Body of pancreas (tissue), 4 donors: ENCODE data around the gene MST1R. TPM values are rescaled to one million over a fixed set of nuclear protein-coding genes. Genes with fewer than 3 reads are reported as not detected.

ENCODE experiments used
- ATAC-seq: fragments of 150-250 bp; one replicate; pipeline ENCODE4 v1.9.1; 2016
- DNase-seq, 4 donors: peaks; one replicate each; pipeline ENCODE4 v3.0.0-alpha.2; 2019
- H3K27ac ChIP-seq, 4 donors: fragments of 200-600 bp; sonication (generic); 1 replicate in 3 of 4; 2 replicates in 1 of 4; pipeline versions ENCODE4 v1.5.1 to v1.6.1; 2016 to 2019; ENCODE audit warnings: mild to moderate bottlenecking in 1 of 4, mixed read lengths in 1 of 4, moderate library complexity in 1 of 4
- H3K27me3 ChIP-seq, 2 donors: fragments of 200-600 bp; sonication (generic); one replicate each; pipeline ENCODE4 v1.6.0; 2016; ENCODE audit warnings: mild to moderate bottlenecking in 1 of 2
- H3K36me3 ChIP-seq, 2 donors: fragments of 200-600 bp; sonication (generic); replicated peaks in 1 of 2; 2 replicates each; pipeline ENCODE4 v1.5.1; 2016; ENCODE audit warnings: low read depth in 2 of 2; ENCODE audit not compliant: insufficient read depth in 1 of 2
- H3K4me1 ChIP-seq: fragments of 200-600 bp; sonication (generic); one replicate; pipeline ENCODE4 v1.6.0; 2016
- H3K4me3 ChIP-seq, 2 donors: fragments of 200-600 bp; sonication (generic); 1 replicate in 1 of 2; 2 replicates in 1 of 2; pipeline ENCODE4 v1.5.1; 2016 to 2019
- H3K9me3 ChIP-seq, 3 donors: fragments of 200-600 bp; sonication (generic); 1 replicate in 2 of 3; 2 replicates in 1 of 3; pipeline ENCODE4 v1.5.1; 2016
- CTCF ChIP-seq, 7 experiments: fragments of 450-650 bp in 4 of 7; fragments of 200-600 bp in 3 of 7; sonication (generic) in 3 of 7; IDR thresholded peaks; one replicate each; pipeline ENCODE4 v1.5.1; 2016 to 2019; ENCODE audit warnings: antibody characterized with exemption in 7 of 7
- POLR2A ChIP-seq, 3 donors: fragments of 450-650 bp; IDR thresholded peaks; one replicate each; pipeline ENCODE4 v1.6.1; 2016; ENCODE audit warnings: antibody characterized with exemption in 3 of 3, mild to moderate bottlenecking in 2 of 3
- WGBS, 2 donors: methylation state at CpG; one replicate each; pipeline ENCODE4 v1.1.5; 2017; 5-methylcytosine and 5-hydroxymethylcytosine counted together
- intact Hi-C: fragments of 100-400 bp; cut with DNase I; formaldehyde crosslinking; loops from one replicate; pipeline ENCODE4 v1.15.1; 2023
- total RNA-seq, 2 donors: library from RNA; depleted of rRNA; stranded (reverse); fragments of >200 nt; gene quantifications; one replicate each; pipeline ENCODE4 v1.1.0, GENCODE V29; 2016

Gene MST1R
- 10 to 100 TPM; 10.4 to 12.2 TPM for total RNA-seq

DNA sequence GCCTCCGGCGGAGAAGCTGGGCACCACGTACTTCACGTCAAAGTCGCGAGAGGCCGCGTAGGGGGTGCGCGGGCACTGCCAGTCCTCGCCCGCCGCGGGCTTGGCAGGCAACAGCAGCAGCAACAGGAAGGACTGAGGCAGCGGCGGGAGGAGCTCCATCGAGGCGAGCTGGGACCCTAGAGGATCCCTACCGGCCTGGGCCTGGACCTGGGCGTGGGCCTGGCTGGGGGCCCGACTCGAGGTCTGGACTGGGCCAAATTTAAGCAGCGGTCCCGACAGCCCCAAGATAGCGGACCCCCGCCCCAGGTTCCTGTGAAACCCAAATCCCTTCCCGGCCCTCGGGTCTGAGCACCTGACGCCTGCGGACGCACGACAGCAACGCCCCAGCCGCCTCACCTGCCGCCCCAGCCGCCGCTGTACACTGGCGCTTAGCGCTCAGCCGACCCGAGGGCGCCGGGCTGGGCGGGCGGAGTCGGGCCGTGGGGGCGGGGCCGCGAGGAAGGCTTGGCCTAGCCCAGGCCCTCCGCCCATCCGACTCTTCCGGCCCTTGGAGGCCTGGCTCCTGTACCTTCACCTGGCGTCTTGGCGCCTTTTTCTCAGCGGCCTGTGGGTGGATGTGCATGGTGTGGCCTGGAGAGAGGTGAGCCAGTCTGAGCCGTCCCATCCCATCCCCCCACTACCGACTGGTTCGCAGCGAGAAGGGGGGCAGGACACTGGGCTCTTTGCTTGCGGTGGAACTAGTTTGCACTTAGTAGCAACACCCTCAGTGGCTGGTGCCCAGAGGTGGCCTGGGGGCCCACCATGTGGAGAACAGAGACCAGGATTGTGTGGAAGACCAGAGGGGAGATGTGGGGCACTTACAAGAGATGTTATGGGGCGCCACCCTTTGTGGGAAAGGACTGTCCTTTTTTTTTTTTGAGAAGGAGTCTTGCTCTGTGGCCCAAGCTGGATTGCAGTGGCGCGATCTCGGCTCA lies at the start of gene MST1R:
TSS of gene MST1R (minus strand) at position 423 of the 974 bp plus-strand sequence. CDS start at position 159, 264 bp downstream.
- no peak within 1 kb of the TSS for H3K4me3 ChIP-seq
- peak within 1 kb of the TSS; percentile 28 to 71 (median 60) for H3K27ac ChIP-seq
- peaks cover 58% of the 10 kb centered on the region for H3K4me1 ChIP-seq
- H3K36me3 ChIP-seq: no peaks in the 10 kb centered on the region
- no peaks in the 10 kb centered on the region for H3K9me3 ChIP-seq
- ATAC-seq (peak; percentile 86), DNase-seq (peak; percentile 92 to 96 (median 96))
- no peaks in the 10 kb centered on the region for H3K27me3 ChIP-seq
- WGBS, 2 donors: 27 to 87% methylated on average over 9 to 63 of the region's 65 CpGs
- TF ChIP-seq CTCF (IDR thresholded peaks at IDR 0.05) (peak in 4 of 7 experiments; percentile 33 to 47 (median 42)), POLR2A (IDR thresholded peaks at IDR 0.05) (peak; percentile 72 to 78 (median 76))
- intact Hi-C loops: no loop called here

DNA sequence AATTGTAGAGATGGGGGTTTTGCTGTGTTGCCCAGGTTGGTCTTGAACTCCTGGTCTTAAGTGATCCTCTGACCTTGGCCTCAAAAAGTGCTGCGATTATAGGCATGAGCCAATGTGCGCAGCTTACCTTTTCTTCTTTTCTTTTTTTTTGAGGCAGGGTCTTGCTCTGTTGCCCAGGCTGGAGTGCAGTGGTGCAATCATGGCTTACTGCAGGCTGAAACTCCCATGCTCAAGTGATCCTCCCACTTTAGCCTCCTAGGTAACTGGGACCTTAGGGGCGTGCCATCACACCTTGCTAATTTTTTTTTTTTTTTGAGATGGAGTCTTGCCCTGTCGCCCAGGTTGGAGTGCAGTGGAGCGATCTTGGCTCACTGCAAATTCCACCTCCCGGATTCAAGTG lies 49.3 kb upstream of the MST1R start:
- intact Hi-C loops: no loop called here
- H3K27me3 ChIP-seq: no peaks in the 10 kb centered on the region
- H3K4me3 ChIP-seq: no peak overlapping the region
- H3K4me1 ChIP-seq: peaks cover 4% of the 10 kb centered on the region
- H3K9me3 ChIP-seq: no peaks in the 10 kb centered on the region
- TF ChIP-seq POLR2A (IDR thresholded peaks at IDR 0.05) (no peak), CTCF (IDR thresholded peaks at IDR 0.05) (no peak)
- DNase-seq (no peak), ATAC-seq (no peak)
- 88 to 89% methylated on average over 6 of the region's 6 CpGs for WGBS, 2 donors
- H3K36me3 ChIP-seq: no peaks in the 10 kb centered on the region
- no peak overlapping the region for H3K27ac ChIP-seq

DNA sequence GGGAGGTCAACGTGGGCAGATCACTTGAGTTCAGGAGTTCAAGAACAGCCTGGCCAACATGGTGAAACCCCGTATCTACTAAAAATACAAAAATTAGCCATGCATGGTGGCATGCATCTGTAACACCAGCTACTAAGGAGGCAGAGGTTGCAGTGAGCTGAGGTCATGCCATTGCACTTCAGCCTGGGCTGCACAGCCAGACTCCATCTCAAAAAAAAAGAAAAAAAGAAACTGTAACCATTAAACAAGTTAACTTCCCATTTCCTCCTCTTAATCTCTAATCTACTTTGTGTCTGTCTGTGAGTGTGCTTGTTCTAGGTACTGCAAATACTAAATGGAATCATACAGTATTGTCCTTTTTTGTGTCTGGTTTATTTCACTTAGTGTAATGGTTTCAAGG lies 39.0 kb upstream of the MST1R start:
- ATAC-seq (no peak), DNase-seq (no peak)
- TF ChIP-seq CTCF (IDR thresholded peaks at IDR 0.05) (no peak), POLR2A (IDR thresholded peaks at IDR 0.05) (no peak)
- WGBS, 2 donors: 69 to 77% methylated on average over 2 of the region's 2 CpGs
- Histone ChIP-seq H3K27me3 (no peaks in the 10 kb centered on the region), H3K9me3 (no peaks in the 10 kb centered on the region), H3K4me1 (peaks cover 15% of the 10 kb centered on the region), H3K27ac (no peak overlapping the region), H3K36me3 (no peaks in the 10 kb centered on the region), H3K4me3 (no peak overlapping the region)
- intact Hi-C loops: no loop called here

DNA sequence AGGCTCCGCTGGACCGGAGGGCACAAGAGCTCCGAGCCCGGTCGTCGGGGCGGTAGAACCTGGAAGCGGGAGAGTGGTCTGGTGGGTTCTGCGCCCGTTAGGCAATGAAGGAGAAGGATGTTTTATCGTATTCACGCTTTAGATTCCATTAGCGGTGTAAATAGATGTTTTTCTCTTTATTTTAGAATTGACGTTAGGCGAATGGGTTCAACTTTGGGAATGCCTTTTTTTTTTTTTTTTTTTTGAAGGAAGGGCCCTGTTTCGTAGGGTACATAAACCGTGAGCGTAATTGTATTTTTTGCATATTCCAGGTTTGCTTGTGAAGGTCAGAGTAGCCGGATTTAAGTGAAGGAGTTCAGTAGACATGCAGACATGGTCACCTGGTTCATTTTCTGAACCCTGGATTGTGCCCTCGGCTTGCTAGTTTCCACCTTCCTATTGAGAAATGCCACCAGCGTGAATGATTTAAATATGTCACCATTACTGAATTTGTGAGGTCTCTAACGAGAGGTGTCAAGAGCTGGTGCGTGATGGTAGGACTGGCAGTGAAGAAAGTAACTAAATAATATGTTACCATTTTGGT lies 37.1 kb upstream of the MST1R start:
- Histone ChIP-seq H3K4me3 (peak overlapping the region; percentile 72 to 87), H3K27me3 (no peaks in the 10 kb centered on the region), H3K36me3 (no peaks in the 10 kb centered on the region), H3K4me1 (peaks cover 15% of the 10 kb centered on the region), H3K9me3 (no peaks in the 10 kb centered on the region), H3K27ac (peak overlapping the region; percentile 86 to 97 (median 90))
- no peak for TF ChIP-seq POLR2A (IDR thresholded peaks at IDR 0.05)
- no peak for TF ChIP-seq CTCF (IDR thresholded peaks at IDR 0.05)
- DNase-seq: no peak
- 3 to 5% methylated on average over 23 of the region's 23 CpGs for WGBS, 2 donors
- intact Hi-C loops: no loop called here
- ATAC-seq: no peak
